22Rv1 (cell line): ENCODE results near the gene CBX2.

ENCODE experiments used
- H3K27ac ChIP-seq: fragments of 450-650 bp; 2 replicates; pipeline ENCODE4 v1.5.1; 2017
- CTCF ChIP-seq: fragments of 450-650 bp; IDR thresholded peaks from 2 replicates; pipeline ENCODE4 v1.5.1; 2017; ENCODE audit warnings: mild to moderate bottlenecking
- ZFX ChIP-seq: fragments of 450-650 bp; IDR thresholded peaks from 2 replicates; pipeline ENCODE4 v1.6.1; 2017; ENCODE audit warnings: antibody characterized with exemption, borderline replicate concordance

CBX2 gene

GRCh38 chr17:79795795-79796443 is 18.0 kb downstream of the CBX2 start:
- TF ChIP-seq CTCF: no peak
- no peak for TF ChIP-seq ZFX
- peak overlapping the region; percentile 79 for H3K27ac ChIP-seq

GRCh38 chr17:79796444-79796762 is 18.5 kb downstream of the CBX2 start:
- TF ChIP-seq ZFX: no peak
- no peak for TF ChIP-seq CTCF
- H3K27ac ChIP-seq: peak overlapping the region; percentile 79

DNA sequence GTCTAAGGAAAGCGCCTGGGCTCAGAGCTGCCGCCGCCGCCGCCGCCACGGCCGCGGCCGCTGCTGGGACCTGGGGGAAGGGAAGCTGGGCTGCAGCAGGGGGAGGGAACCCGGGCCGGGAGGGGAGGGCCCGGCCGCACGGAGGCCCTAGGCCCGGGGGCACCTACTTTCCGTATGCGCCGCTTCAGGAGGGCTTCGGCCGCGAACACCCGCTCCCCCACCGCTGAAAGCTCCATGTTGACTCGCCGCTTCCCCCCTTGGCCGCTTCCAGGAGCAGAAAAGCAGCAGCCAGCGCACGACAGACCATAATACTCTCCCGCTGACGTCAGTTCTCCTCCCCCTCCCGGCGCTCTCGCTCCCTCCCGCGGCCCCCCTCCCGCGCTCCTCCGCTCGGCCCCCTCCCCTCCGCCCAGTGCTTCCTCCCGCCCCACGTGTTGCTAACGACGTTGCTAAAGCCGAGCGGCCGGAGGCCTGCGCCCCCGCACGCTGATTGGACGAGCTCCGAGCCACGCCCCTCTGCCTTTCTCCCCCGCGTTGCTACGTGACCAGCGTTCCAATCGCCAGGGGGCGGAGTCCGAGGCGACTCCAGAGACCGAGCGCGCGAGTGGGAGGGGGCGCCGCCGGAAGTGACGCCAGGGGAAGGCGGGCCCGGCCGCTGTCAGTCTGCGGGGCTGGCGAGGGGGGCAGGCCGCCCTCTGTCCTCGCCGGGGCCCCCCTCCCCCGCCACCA is 19.0 kb downstream of the CBX2 start, which contains the start of gene CBX8:
Gene CBX8 (minus strand): TSS at position 315 of the 729 bp plus-strand sequence. CDS start 79 bp downstream, at position 236.
- TF ChIP-seq ZFX (no peak), CTCF (no peak)

GRCh38 chr17:79797492-79798298 is 19.7 kb downstream of the CBX2 start:
- H3K27ac ChIP-seq: peak overlapping the region; percentile 79
- TF ChIP-seq CTCF: no peak
- no peak for TF ChIP-seq ZFX

More for the DNA sequence above, 19.0 kb downstream of the CBX2 start, which contains the start of gene CBX8:
- peak within 1 kb of the TSS; percentile 79 for H3K27ac ChIP-seq

DNA sequence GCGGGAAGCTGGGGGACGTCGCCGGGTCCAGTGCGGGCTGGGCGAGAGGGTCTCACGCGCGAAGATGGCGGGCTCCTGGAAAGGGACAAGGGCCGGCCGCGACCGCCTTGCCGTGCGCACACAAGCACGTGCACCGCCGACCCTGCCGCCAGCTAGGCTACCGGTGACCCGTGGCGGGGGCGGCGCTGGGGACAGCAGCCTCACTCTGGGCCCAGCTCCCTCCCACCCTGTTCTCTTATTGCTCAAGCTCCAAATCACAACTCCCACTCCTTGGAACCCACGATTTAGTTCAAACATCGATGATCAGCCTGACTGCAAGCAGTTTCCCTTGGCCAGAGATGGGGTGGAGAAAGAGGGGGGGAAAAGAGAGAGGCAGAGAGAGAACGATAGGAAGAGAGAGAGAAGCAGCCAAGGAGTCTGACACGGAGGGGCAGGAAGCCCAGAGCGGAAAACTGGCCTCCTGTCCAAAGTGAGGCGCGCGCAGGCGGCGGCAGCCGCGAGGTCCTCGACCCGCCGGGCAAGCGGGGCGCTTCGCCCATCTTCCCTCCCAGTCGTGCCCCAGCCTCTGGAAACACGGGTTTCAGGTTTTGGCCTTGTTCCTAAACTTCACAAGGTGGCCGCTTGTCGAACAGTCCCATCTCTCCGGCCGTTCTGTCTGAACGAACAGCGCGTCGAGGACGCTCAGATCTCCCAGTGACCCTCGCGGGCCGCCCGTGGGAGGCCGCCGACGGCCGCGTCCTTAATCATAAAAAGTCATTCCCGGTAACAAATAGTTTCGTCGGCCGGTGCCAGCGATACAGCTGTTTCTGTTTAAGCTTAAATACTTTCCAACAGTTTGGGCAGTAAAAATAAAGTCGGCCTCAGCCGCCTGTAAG is 20.6 kb downstream of the CBX2 start:
- peak overlapping the region; percentile 79 for H3K27ac ChIP-seq
- TF ChIP-seq CTCF: no peak
- TF ChIP-seq ZFX: no peak

DNA sequence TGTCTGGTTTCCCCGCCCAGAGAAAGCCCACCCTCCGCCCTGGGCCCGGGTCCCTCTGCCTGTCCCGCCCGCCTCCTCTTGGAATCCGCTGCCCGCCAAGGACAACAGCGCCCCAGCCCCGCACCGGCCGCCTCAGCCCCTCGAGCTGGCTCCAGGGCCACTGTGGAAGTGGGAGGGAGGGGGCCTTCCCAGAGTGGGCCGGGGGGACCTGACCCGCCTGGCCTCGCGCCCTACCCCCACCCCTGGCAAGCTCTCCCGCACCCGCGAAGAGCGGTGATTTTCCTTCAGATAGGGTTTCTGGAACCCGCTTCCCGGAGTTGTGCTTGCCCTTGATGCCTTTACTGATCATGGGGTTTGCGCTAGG is 21.2 kb downstream of the CBX2 start:
- peak overlapping the region; percentile 78 for H3K27ac ChIP-seq
- TF ChIP-seq CTCF (no peak), ZFX (no peak)
